Left ventricle myocardium inferior (tissue), 1 donor: ENCODE measurements around the gene FGD5. TPM values are rescaled to one million over a fixed set of nuclear protein-coding genes. Genes with fewer than 3 reads are reported as not detected.

Experiments used
- DNase-seq: peaks from one replicate; pipeline ENCODE4 v3.0.0-alpha.2; 2020
- H3K27ac ChIP-seq: fragments of 200-600 bp; replicated peaks from 2 replicates; pipeline ENCODE4 v1.8.0; 2021
- H3K27me3 ChIP-seq: fragments of 200-600 bp; 2 replicates; pipeline ENCODE4 v1.8.0; 2021; ENCODE audit warnings: low read depth
- H3K36me3 ChIP-seq: fragments of 200-600 bp; 2 replicates; pipeline ENCODE4 v1.8.0; 2021
- H3K4me1 ChIP-seq: fragments of 200-600 bp; 2 replicates; pipeline ENCODE4 v1.8.0; 2021
- H3K4me3 ChIP-seq: fragments of 200-600 bp; 2 replicates; pipeline ENCODE4 v1.8.0; 2021; ENCODE audit warnings: mild to moderate bottlenecking, moderate library complexity
- H3K9me3 ChIP-seq: fragments of 200-600 bp; replicated peaks from 2 replicates; pipeline ENCODE4 v1.8.0; 2021
- CTCF ChIP-seq: fragments of 200-600 bp; IDR thresholded peaks from 2 replicates; pipeline ENCODE4 v1.8.0; 2021; ENCODE audit warnings: antibody characterized with exemption, mild to moderate bottlenecking, borderline replicate concordance
- intact Hi-C: fragments of 100-400 bp; cut with micrococcal nuclease; formaldehyde crosslinking; loops from one replicate; pipeline ENCODE4 v1.11.0; 2022
- total RNA-seq: library from RNA; stranded (reverse); fragmentation: NEBNext Ultra II Directional; extraction: Animal tissue kit (Norgen Biotek cat#: 25700); gene quantifications from one replicate; pipeline ENCODE4 v1.2.1, GENCODE V29; 2021
- donor health status: DM: no; HTN: yes; CAD: no; lungs with severe emphysema.

The FGD5 gene
- total RNA-seq, 1 donor from 2014 or later: 13.9 TPM

- H3K27ac ChIP-seq: peak overlapping the region; percentile 33
- no peak for DNase-seq
- intact Hi-C loops: no loop called here
- peaks cover 45% of the 10 kb centered on the region for H3K4me1 ChIP-seq
- no peaks in the 10 kb centered on the region for H3K36me3 ChIP-seq
- H3K4me3 ChIP-seq: no peak overlapping the region
- no peaks in the 10 kb centered on the region for H3K9me3 ChIP-seq
- no peak for TF ChIP-seq CTCF
- H3K27me3 ChIP-seq: peaks cover 25% of the 10 kb centered on the region
Observed at GRCh38 chr3:14801668-14802380, 16.9 kb upstream of the FGD5 start.

- no peaks in the 10 kb centered on the region for H3K9me3 ChIP-seq
- H3K36me3 ChIP-seq: no peaks in the 10 kb centered on the region
- H3K27ac ChIP-seq: peak overlapping the region; percentile 33
- H3K4me3 ChIP-seq: no peak overlapping the region
- H3K4me1 ChIP-seq: peaks cover 50% of the 10 kb centered on the region
- intact Hi-C loops: no loop called here
- no peak for DNase-seq
- no peak for TF ChIP-seq CTCF
- peaks cover 29% of the 10 kb centered on the region for H3K27me3 ChIP-seq
Observed at GRCh38 chr3:14802381-14802731, 16.4 kb upstream of the FGD5 start.

- peaks cover 55% of the 10 kb centered on the region for H3K4me1 ChIP-seq
- H3K9me3 ChIP-seq: no peaks in the 10 kb centered on the region
- peak overlapping the region; percentile 84 for H3K27ac ChIP-seq
- DNase-seq: peak; percentile 28
- TF ChIP-seq CTCF: peak; percentile 14
- H3K4me3 ChIP-seq: peak overlapping the region; percentile 23
- intact Hi-C loops: no loop called here
- peaks cover 39% of the 10 kb centered on the region for H3K27me3 ChIP-seq
- H3K36me3 ChIP-seq: no peaks in the 10 kb centered on the region
Observed at GRCh38 chr3:14803101-14803980, 15.4 kb upstream of the FGD5 start.

- H3K9me3 ChIP-seq: no peaks in the 10 kb centered on the region
- peak overlapping the region; percentile 84 for H3K27ac ChIP-seq
- H3K36me3 ChIP-seq: no peaks in the 10 kb centered on the region
- no peak for TF ChIP-seq CTCF
- peaks cover 48% of the 10 kb centered on the region for H3K27me3 ChIP-seq
- peaks cover 55% of the 10 kb centered on the region for H3K4me1 ChIP-seq
- H3K4me3 ChIP-seq: peak overlapping the region; percentile 23
- intact Hi-C loops: no loop called here
- peak; percentile 44 for DNase-seq
Observed at GRCh38 chr3:14803981-14804834, 14.6 kb upstream of the FGD5 start.
